ENCODE data around the gene TEX50.
"Not testable (repeated sequence)": the region's sequence is repeated elsewhere in the genome, so short reads cannot be mapped to it uniquely, and the experiment has no call there.

Gene TEX50

GRCh38 chr1:173635116-173635515 is at the start of gene TEX50:
Gene TEX50 (plus strand): TSS chr1:173635338. CDS start chr1:173635522, 184 bp downstream.
- no peak for FAIRE-seq

GRCh38 chr1:173590557-173590956 is 44.6 kb upstream of the TEX50 start:
- no peak for FAIRE-seq

- not testable (repeated sequence) for FAIRE-seq
These were observed 44.0 kb upstream of the TEX50 start for GRCh38 chr1:173591138-173591537.

GRCh38 chr1:173596097-173596825 is 38.9 kb upstream of the TEX50 start:
- FAIRE-seq, result no peak

GRCh38 chr1:173601588-173601987 is 33.5 kb upstream of the TEX50 start:
- no peak for FAIRE-seq

- FAIRE-seq, result no peak
These were observed 32.0 kb upstream of the TEX50 start, which contains the start of gene SLC9C2 for GRCh38 chr1:173603056-173603591. Gene SLC9C2 (minus strand): TSS chr1:173603072. CDS start chr1:173601776, 1,296 bp downstream.

GRCh38 chr1:173608503-173609216 is 26.5 kb upstream of the TEX50 start:
- FAIRE-seq, result no peak

- FAIRE-seq, result not testable (repeated sequence)
These were observed 22.1 kb upstream of the TEX50 start for GRCh38 chr1:173613086-173613485.

- no peak for FAIRE-seq
These were observed 18.3 kb upstream of the TEX50 start for GRCh38 chr1:173616859-173617258.

- FAIRE-seq, result no peak
These were observed 7.9 kb upstream of the TEX50 start for GRCh38 chr1:173627269-173627668.

- FAIRE-seq, result no peak
These were observed 6.2 kb upstream of the TEX50 start for GRCh38 chr1:173628888-173629287.

- not testable (repeated sequence) for FAIRE-seq
These were observed 2.3 kb downstream of the TEX50 start for GRCh38 chr1:173637236-173638042.

GRCh38 chr1:173638043-173639021 is 3.2 kb downstream of the TEX50 start:
- FAIRE-seq, result no peak

- FAIRE-seq, result no peak
These were observed 4.0 kb downstream of the TEX50 start for GRCh38 chr1:173639102-173639501.

- not testable (repeated sequence) for FAIRE-seq
These were observed 7.5 kb downstream of the TEX50 start for GRCh38 chr1:173642450-173643139.

- no peak for FAIRE-seq
These were observed 11.5 kb downstream of the TEX50 start for GRCh38 chr1:173646656-173647055.

GRCh38 chr1:173648880-173649605 is 13.9 kb downstream of the TEX50 start:
- no peak for FAIRE-seq

- FAIRE-seq, result no peak
These were observed 25.2 kb downstream of the TEX50 start for GRCh38 chr1:173660306-173660705.

- no peak for FAIRE-seq
These were observed 26.1 kb downstream of the TEX50 start for GRCh38 chr1:173661271-173661670.

- no peak for FAIRE-seq
These were observed 26.6 kb downstream of the TEX50 start for GRCh38 chr1:173661763-173662162.
